ENCODE data around the gene MYO5B. TPM values are rescaled to one million over a fixed set of nuclear protein-coding genes. Genes with fewer than 3 reads are reported as not detected.

Gene MYO5B
- total RNA-seq, 4 donors from 2014 or later, result 105 to 213 (median 183) TPM

DNA sequence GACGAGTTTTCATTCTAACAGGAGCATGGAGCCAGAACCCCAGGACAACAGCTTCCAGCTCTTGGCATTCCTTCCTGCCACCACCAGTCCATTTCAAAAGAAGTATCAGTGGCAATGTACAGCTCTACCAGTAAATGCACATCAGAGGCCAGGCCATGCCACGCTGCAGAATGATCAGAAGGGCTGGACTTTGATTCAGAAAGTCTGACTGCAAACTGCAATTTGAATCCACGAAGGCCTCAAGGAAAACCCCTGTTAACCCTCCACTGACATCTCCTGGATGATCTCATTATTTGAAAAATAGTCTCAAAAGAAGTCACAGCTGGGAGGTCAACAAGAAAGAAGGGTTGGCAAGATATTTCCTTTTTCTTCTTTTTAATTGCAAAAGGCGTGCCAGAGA, 119.2 kb downstream of the MYO5B start:
- TF ChIP-seq, protein P1, sequence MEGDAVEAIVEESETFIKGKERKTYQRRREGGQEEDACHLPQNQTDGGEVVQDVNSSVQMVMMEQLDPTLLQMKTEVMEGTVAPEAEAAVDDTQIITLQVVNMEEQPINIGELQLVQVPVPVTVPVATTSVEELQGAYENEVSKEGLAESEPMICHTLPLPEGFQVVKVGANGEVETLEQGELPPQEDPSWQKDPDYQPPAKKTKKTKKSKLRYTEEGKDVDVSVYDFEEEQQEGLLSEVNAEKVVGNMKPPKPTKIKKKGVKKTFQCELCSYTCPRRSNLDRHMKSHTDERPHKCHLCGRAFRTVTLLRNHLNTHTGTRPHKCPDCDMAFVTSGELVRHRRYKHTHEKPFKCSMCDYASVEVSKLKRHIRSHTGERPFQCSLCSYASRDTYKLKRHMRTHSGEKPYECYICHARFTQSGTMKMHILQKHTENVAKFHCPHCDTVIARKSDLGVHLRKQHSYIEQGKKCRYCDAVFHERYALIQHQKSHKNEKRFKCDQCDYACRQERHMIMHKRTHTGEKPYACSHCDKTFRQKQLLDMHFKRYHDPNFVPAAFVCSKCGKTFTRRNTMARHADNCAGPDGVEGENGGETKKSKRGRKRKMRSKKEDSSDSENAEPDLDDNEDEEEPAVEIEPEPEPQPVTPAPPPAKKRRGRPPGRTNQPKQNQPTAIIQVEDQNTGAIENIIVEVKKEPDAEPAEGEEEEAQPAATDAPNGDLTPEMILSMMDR (IDR thresholded peaks at IDR 0.05), result no peak
- TF ChIP-seq POLR2A (IDR thresholded peaks at IDR 0.05), result no peak
- no peak for DNase-seq
- no peaks in the 10 kb centered on the region for H3K4me1 ChIP-seq
- no peaks in the 10 kb centered on the region for H3K36me3 ChIP-seq
- H3K9me3 ChIP-seq, result no peaks in the 10 kb centered on the region
- peak overlapping the region in 1 of 4 donors; percentile 22 for H3K27ac ChIP-seq
- no peaks in the 10 kb centered on the region for H3K27me3 ChIP-seq
- no peak overlapping the region for H3K4me3 ChIP-seq

DNA sequence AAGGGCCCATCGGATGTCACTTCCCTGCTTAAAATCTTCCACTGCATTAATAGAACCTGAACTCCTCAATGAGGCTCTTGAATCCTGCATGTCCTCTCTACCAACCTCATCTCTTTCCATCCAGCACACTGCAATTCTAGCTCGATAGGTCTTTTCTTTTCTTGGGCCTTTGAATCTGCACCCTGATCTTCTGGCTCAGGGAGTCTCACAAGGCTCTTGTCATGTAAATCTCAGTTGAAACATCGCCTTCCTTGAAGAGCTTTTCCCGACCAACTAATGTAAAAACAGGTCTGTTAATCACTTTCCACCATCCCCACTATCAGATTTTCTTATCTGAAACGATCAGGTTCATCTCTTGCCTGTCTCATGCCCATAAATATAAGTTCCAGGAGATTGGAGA, 120.5 kb downstream of the MYO5B start:
- H3K4me1 ChIP-seq, result no peaks in the 10 kb centered on the region
- no peak for DNase-seq
- H3K4me3 ChIP-seq, result no peak overlapping the region
- no peaks in the 10 kb centered on the region for H3K9me3 ChIP-seq
- H3K27me3 ChIP-seq, result no peaks in the 10 kb centered on the region
- no peak for TF ChIP-seq POLR2A (IDR thresholded peaks at IDR 0.05)
- TF ChIP-seq, protein P1 (IDR thresholded peaks at IDR 0.05), result no peak
- H3K36me3 ChIP-seq, result no peaks in the 10 kb centered on the region
- no peak overlapping the region for H3K27ac ChIP-seq

GRCh38 chr18:50073319-50073718, 121.6 kb downstream of the MYO5B start:
- H3K27me3 ChIP-seq, result no peaks in the 10 kb centered on the region

GRCh38 chr18:50072146-50072545, 122.8 kb downstream of the MYO5B start:
- Histone ChIP-seq H3K4me1 (no peaks in the 10 kb centered on the region), H3K9me3 (no peaks in the 10 kb centered on the region), H3K4me3 (no peak overlapping the region), H3K27ac (no peak overlapping the region), H3K36me3 (no peaks in the 10 kb centered on the region), H3K27me3 (no peaks in the 10 kb centered on the region)
- TF ChIP-seq POLR2A (IDR thresholded peaks at IDR 0.05), result no peak
- TF ChIP-seq, protein P1 (IDR thresholded peaks at IDR 0.05), result no peak
- no peak for DNase-seq

More at GRCh38 chr18:50073319-50073718, 121.6 kb downstream of the MYO5B start:
- no peaks in the 10 kb centered on the region for H3K4me1 ChIP-seq
- no peak overlapping the region for H3K27ac ChIP-seq
- no peak for TF ChIP-seq POLR2A (IDR thresholded peaks at IDR 0.05)
- TF ChIP-seq, protein P1 (IDR thresholded peaks at IDR 0.05), result no peak
- DNase-seq, result no peak
- no peaks in the 10 kb centered on the region for H3K9me3 ChIP-seq
- H3K4me3 ChIP-seq, result no peak overlapping the region
- no peaks in the 10 kb centered on the region for H3K36me3 ChIP-seq

DNA sequence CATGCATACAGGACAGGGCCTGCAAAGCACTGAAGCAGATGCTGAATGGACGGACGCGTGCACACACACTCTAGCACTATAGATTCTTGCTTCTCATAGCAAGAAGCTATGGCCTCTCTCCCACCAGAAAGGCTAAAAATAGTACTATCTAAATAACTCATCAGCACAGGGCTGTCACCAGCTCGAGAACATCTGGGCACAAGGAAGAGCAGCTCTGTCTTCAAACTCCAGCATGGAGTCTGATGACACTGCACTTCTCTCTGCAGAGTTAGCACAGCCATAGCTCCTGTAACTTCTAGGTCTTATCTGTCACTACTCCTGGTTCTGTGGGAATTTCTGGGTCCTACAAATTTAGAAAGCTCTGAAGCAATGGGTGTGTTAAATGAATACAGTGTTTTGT, 123.5 kb downstream of the MYO5B start:
- Histone ChIP-seq H3K4me1 (no peaks in the 10 kb centered on the region), H3K9me3 (no peaks in the 10 kb centered on the region), H3K27ac (no peak overlapping the region), H3K27me3 (no peaks in the 10 kb centered on the region), H3K4me3 (no peak overlapping the region), H3K36me3 (no peaks in the 10 kb centered on the region)
- TF ChIP-seq, protein P1 (IDR thresholded peaks at IDR 0.05), result no peak
- TF ChIP-seq POLR2A (IDR thresholded peaks at IDR 0.05), result no peak
- DNase-seq, result no peak

DNA sequence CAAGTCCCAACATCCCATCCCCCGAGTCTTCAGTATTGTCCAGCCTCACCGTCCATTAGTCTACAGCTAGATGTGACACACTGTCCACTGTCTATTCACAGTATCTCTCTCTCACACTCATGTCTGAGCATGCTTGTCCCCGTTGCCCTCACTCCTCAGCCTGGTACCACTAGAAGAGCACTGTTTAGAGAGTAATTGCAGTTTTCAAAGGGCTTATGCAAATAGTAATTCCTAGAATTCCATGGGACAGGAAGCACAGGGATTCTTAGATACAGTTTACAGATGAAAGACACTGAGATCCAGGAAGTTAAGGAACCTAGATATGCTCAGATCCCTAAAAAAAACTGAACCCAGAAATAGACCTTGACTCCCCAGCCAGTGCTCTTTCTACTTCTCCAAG, 125.5 kb downstream of the MYO5B start:
- Histone ChIP-seq H3K4me1 (no peaks in the 10 kb centered on the region), H3K27me3 (no peaks in the 10 kb centered on the region), H3K4me3 (no peak overlapping the region), H3K27ac (no peak overlapping the region), H3K9me3 (no peaks in the 10 kb centered on the region), H3K36me3 (no peaks in the 10 kb centered on the region)
- no peak for DNase-seq
- no peak for TF ChIP-seq POLR2A (IDR thresholded peaks at IDR 0.05)
- TF ChIP-seq, protein P1 (IDR thresholded peaks at IDR 0.05), result no peak

Data from Peyer's patch (tissue), 4 donors.